ENCODE measurements around the gene APBA1. TPM values are rescaled to one million over a fixed set of nuclear protein-coding genes. Genes with fewer than 3 reads are reported as not detected.
A peak's percentile ranks its signal among the peaks of the same experiment; 100 is the strongest.

Gene APBA1
- total and polyA plus RNA-seq, 8 donors, result 2.4 to 17.9 (median 11.4) TPM

GRCh38 chr9:69674112-69674685 lies 2.0 kb upstream of the APBA1 start:
- Histone ChIP-seq H3K4me3 (no peak overlapping the region), H3K27me3 (peaks cover 0 to 44% of the 10 kb centered on the region in 2 donors), H3K27ac (peak overlapping the region in 1 of 2 donors; percentile 53), H3K9me3 (no peaks in the 10 kb centered on the region), H3K4me1 (peaks cover 0 to 22% of the 10 kb centered on the region in 2 donors), H3K36me3 (no peaks in the 10 kb centered on the region)
- intact Hi-C loops (cut with DNase I), result loop anchor here in 1 of 2 donors (10.0 kb wide), 1 partner anchor 61 kb away; no protein-coding TSS in a partner anchor
- DNase-seq (no peak), ATAC-seq (no peak)
- TF ChIP-seq CTCF (IDR thresholded peaks at IDR 0.05), result no peak

- no peak for TF ChIP-seq CTCF (IDR thresholded peaks at IDR 0.05)
- H3K4me3 ChIP-seq, result peak overlapping the region; percentile 54 to 81
- intact Hi-C loops (cut with DNase I), result loop anchor here in 1 of 2 donors (10.0 kb wide), 1 partner anchor 62 kb away; no protein-coding TSS in a partner anchor
Observed at GRCh38 chr9:69673311-69673640, 1.1 kb upstream of the APBA1 start.

GRCh38 chr9:69672596-69673310 lies 582 bp upstream of the APBA1 start:
- peak; percentile 83 to 94 (median 90) for DNase-seq
- Histone ChIP-seq H3K4me1 (peaks cover 0 to 22% of the 10 kb centered on the region in 2 donors), H3K9me3 (no peaks in the 10 kb centered on the region), H3K27ac (peak overlapping the region; percentile 35 to 74), H3K27me3 (peaks cover 0 to 50% of the 10 kb centered on the region in 2 donors), H3K36me3 (no peaks in the 10 kb centered on the region), H3K4me3 (peak overlapping the region; percentile 54 to 81)
- intact Hi-C loops (cut with DNase I), result loop anchor here in 1 of 2 donors (10.0 kb wide), 1 partner anchor 62 kb away; no protein-coding TSS in a partner anchor
- peak; percentile 79 to 84 for TF ChIP-seq CTCF (IDR thresholded peaks at IDR 0.05)
- ATAC-seq, result peak; percentile 90

More at GRCh38 chr9:69673311-69673640, 1.1 kb upstream of the APBA1 start:
- H3K36me3 ChIP-seq, result no peaks in the 10 kb centered on the region
- peak overlapping the region in 1 of 2 donors; percentile 74 for H3K27ac ChIP-seq
- H3K9me3 ChIP-seq, result no peaks in the 10 kb centered on the region
- peaks cover 0 to 22% of the 10 kb centered on the region in 2 donors for H3K4me1 ChIP-seq
- H3K27me3 ChIP-seq, result peaks cover 0 to 50% of the 10 kb centered on the region in 2 donors
- DNase-seq (no peak), ATAC-seq (no peak)

GRCh38 chr9:69671311-69671878 lies 776 bp downstream of the APBA1 start:
- intact Hi-C loops (cut with DNase I), result loop anchor here in 1 of 2 donors (10.0 kb wide), 1 partner anchor 63 kb away; no protein-coding TSS in a partner anchor
- ATAC-seq (peak; percentile 2), DNase-seq (peak in 1 of 4 donors; percentile 33)
- Histone ChIP-seq H3K27me3 (peaks cover 0 to 50% of the 10 kb centered on the region in 2 donors), H3K9me3 (no peaks in the 10 kb centered on the region), H3K36me3 (no peaks in the 10 kb centered on the region), H3K4me3 (peak overlapping the region; percentile 54 to 81), H3K4me1 (peaks cover 0 to 22% of the 10 kb centered on the region in 2 donors), H3K27ac (no peak overlapping the region)
- TF ChIP-seq CTCF (IDR thresholded peaks at IDR 0.05), result no peak

- intact Hi-C loops (cut with DNase I), result no loop called here
Observed at GRCh38 chr9:69667306-69667705, 4.9 kb downstream of the APBA1 start.

More at GRCh38 chr9:69667306-69667705, 4.9 kb downstream of the APBA1 start:
- no peaks in the 10 kb centered on the region for H3K9me3 ChIP-seq
- H3K4me1 ChIP-seq, result peaks cover 0 to 5% of the 10 kb centered on the region in 2 donors
- H3K4me3 ChIP-seq, result no peak overlapping the region
- H3K36me3 ChIP-seq, result no peaks in the 10 kb centered on the region
- DNase-seq, result no peak
- H3K27me3 ChIP-seq, result peaks cover 0 to 34% of the 10 kb centered on the region in 2 donors
- no peak for ATAC-seq
- H3K27ac ChIP-seq, result no peak overlapping the region
- no peak for TF ChIP-seq CTCF (IDR thresholded peaks at IDR 0.05)
